ENCODE data around the gene UBE2Z.

GRCh38 chr17:48893646-48894508, 14.3 kb upstream of the UBE2Z start:
- TF ChIP-seq, protein P1, sequence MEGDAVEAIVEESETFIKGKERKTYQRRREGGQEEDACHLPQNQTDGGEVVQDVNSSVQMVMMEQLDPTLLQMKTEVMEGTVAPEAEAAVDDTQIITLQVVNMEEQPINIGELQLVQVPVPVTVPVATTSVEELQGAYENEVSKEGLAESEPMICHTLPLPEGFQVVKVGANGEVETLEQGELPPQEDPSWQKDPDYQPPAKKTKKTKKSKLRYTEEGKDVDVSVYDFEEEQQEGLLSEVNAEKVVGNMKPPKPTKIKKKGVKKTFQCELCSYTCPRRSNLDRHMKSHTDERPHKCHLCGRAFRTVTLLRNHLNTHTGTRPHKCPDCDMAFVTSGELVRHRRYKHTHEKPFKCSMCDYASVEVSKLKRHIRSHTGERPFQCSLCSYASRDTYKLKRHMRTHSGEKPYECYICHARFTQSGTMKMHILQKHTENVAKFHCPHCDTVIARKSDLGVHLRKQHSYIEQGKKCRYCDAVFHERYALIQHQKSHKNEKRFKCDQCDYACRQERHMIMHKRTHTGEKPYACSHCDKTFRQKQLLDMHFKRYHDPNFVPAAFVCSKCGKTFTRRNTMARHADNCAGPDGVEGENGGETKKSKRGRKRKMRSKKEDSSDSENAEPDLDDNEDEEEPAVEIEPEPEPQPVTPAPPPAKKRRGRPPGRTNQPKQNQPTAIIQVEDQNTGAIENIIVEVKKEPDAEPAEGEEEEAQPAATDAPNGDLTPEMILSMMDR (conservative IDR thresholded peaks at IDR 0.05; ENCODE audit: low read depth, low read length): no peak
- TF ChIP-seq CEBPB (IDR thresholded peaks at IDR 0.05; ENCODE audit: low read depth, low read length) (no peak), RAD21 (IDR thresholded peaks at IDR 0.05; ENCODE audit: low read length) (no peak), ELK1 (IDR thresholded peaks at IDR 0.05; ENCODE audit: borderline replicate concordance, low read depth, low read length) (no peak), POLR2A (IDR thresholded peaks at IDR 0.05; ENCODE audit: low read depth, low read length) (no peak), MAZ (IDR thresholded peaks at IDR 0.05; ENCODE audit: borderline replicate concordance, low read depth, low read length) (no peak)
- TF ChIP-seq, protein P2, sequence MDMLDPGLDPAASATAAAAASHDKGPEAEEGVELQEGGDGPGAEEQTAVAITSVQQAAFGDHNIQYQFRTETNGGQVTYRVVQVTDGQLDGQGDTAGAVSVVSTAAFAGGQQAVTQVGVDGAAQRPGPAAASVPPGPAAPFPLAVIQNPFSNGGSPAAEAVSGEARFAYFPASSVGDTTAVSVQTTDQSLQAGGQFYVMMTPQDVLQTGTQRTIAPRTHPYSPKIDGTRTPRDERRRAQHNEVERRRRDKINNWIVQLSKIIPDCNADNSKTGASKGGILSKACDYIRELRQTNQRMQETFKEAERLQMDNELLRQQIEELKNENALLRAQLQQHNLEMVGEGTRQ (IDR thresholded peaks at IDR 0.05; ENCODE audit: low read depth, low read length): no peak

Data from IMR-90 (cell line).